GM12878 (cell line): Measurements from ENCODE around the gene HVCN1. TPM values are rescaled to one million over a fixed set of nuclear protein-coding genes. Genes with fewer than 3 reads are reported as not detected.

Experiments used
- ATAC-seq: fragments of 200-7000 bp; cut with Tn5 transposase; 3 replicates; pipeline ENCODE4 v1.9.1; 2020; ENCODE audit warnings: mild to moderate bottlenecking, moderate library complexity
- BruUV-seq: library from RNA; stranded (reverse); fragments of 400-500 nt; replicated peaks from 2 replicates; lab custom pipeline; 2021; lab: Mats Ljungman, UMichigan
- CTCF ChIA-PET: fragments of 300-600 bp; sonication (Branson Sonifier 250); formaldehyde crosslinking; extraction: SDS; loops from one replicate; lab custom pipeline; 2021; ENCODE audit warnings: inconsistent platforms; lab: Yijun Ruan, JAX
- POLR2A ChIA-PET: fragments of 350-600 bp; formaldehyde crosslinking; extraction: SDS; loops from one replicate; lab custom pipeline; 2021; ENCODE audit warnings: inconsistent platforms; lab: Charles Lee
- RAD21 ChIA-PET: fragments of 300-600 bp; sonication (Branson Sonifier 250); formaldehyde crosslinking; loops from one replicate; lab custom pipeline; 2023; ENCODE audit warnings: antibody characterized with exemption; ENCODE audit not compliant: unreplicated experiment; lab: Charles Lee
- SMC1A ChIA-PET: fragments of 300-600 bp; sonication (Branson Sonifier 250); formaldehyde crosslinking; loops from one replicate; lab custom pipeline; 2023; ENCODE audit not compliant: unreplicated experiment, uncharacterized antibody; lab: Charles Lee
- DNase-seq: peaks from one replicate; pipeline ENCODE4 v3.0.0-alpha.2; 2011; ENCODE audit warnings: low read depth, low spot score
- FAIRE-seq: peaks from 3 replicates; lab custom pipeline; 2011; peaks lifted over from hg19 to GRCh38; lab: Jason Lieb, UNC
- H2AFZ ChIP-seq: 2 replicates; pipeline ENCODE4 v1.6.0; 2011; ENCODE audit warnings: low read depth, low read length, control low read depth; ENCODE audit not compliant: control insufficient read depth
- H3K27ac ChIP-seq: 2 replicates; pipeline ENCODE4 v1.5.1; 2011; ENCODE audit warnings: control low read depth; ENCODE audit not compliant: control insufficient read depth, insufficient read depth
- H3K27me3 ChIP-seq, 2 experiments: replicated peaks in 1 of 2; 2 replicates each; pipeline versions ENCODE4 v1.6.0 to v1.6.1; 2011; ENCODE audit warnings: low read length in 1 of 2; ENCODE audit not compliant: control insufficient read depth in 2 of 2, insufficient read depth in 2 of 2
- H3K36me3 ChIP-seq, 2 experiments: 2 replicates each; pipeline ENCODE4 v1.5.1; 2011; ENCODE audit warnings: low read length in 1 of 2; ENCODE audit not compliant: control insufficient read depth in 2 of 2, insufficient read depth in 2 of 2
- H3K4me1 ChIP-seq: 2 replicates; pipeline ENCODE4 v1.6.1; 2011; ENCODE audit warnings: mild to moderate bottlenecking, low read length, moderate library complexity, mixed read lengths; ENCODE audit not compliant: control insufficient read depth, insufficient read depth
- H3K4me2 ChIP-seq: 2 replicates; pipeline ENCODE4 v1.6.0; 2011; ENCODE audit warnings: control low read depth; ENCODE audit not compliant: control insufficient read depth, insufficient read depth
- H3K4me3 ChIP-seq: fragments of 200-600 bp; sonication (generic); 2 replicates; pipeline ENCODE4 v1.5.1; 2016
- H3K79me2 ChIP-seq: 2 replicates; pipeline ENCODE4 v1.6.0; 2011; ENCODE audit warnings: low read length; ENCODE audit not compliant: control insufficient read depth, insufficient read depth
- H3K9ac ChIP-seq: 2 replicates; pipeline ENCODE4 v1.8.0; 2011; ENCODE audit warnings: low read length, control low read depth, mixed read lengths; ENCODE audit not compliant: control insufficient read depth, insufficient read depth
- H3K9me3 ChIP-seq: replicated peaks from 3 replicates; pipeline ENCODE4 v1.5.1; 2011; ENCODE audit warnings: mild to moderate bottlenecking, low read length; ENCODE audit not compliant: control insufficient read depth, insufficient read depth
- H4K20me1 ChIP-seq: 2 replicates; pipeline ENCODE4 v1.6.0; 2011; ENCODE audit not compliant: control insufficient read depth, insufficient read depth
- CHD1 ChIP-seq: IDR thresholded peaks from 2 replicates; pipeline ENCODE4 v1.6.1; 2012; ENCODE audit warnings: low read depth, low read length, improper control_type of control experiment
- ESRRA ChIP-seq: IDR thresholded peaks from 2 replicates; pipeline ENCODE4 v1.6.1; 2012; ENCODE audit warnings: mild to moderate bottlenecking, low read length, improper control_type of control experiment
- WGBS: methylation state at CpG from one replicate; pipeline ENCODE4 v1.1.6; 2016; ENCODE audit warnings: low lambda C conversion rate; ENCODE audit not compliant: insufficient replicate concordance, insufficient coverage; ENCODE audit errors: missing lambda C conversion rate; 5-methylcytosine and 5-hydroxymethylcytosine counted together
- in situ Hi-C: fragments of 300-500 bp; cut with MboI; formaldehyde crosslinking; loops from 9 replicates; pipeline ENCODE4 v1.14.3; 2018; ENCODE audit warnings: mixed read lengths
- intact Hi-C: fragments of 100-400 bp; cut with micrococcal nuclease; formaldehyde crosslinking; loops from one replicate; pipeline ENCODE4 v1.14.2; 2022; ENCODE audit not compliant: unreplicated experiment
- polyA plus RNA-seq, 11 experiments: library from polyadenylated mRNA; depleted of rRNA in 4 of 11; unstranded in 6 of 11; stranded (reverse) in 5 of 11; fragments of >200 nt; fragmentation: Nextera tagmentation in 4 of 11; fragmentation: Illumina TruSeq in 1 of 11; extraction: Ambion mirVana in 4 of 11; extraction: Trizol in 1 of 11; gene quantifications; 1 replicate in 1 of 11; 2 replicates in 10 of 11; pipeline versions ENCODE4 v1.2.1 to v1.2.3, GENCODE V29; 2011 to 2016; ENCODE audit warnings: inconsistent platforms in 2 of 11, missing spikeins in 2 of 11, low read depth in 1 of 11
- total RNA-seq, 4 experiments: library from RNA; depleted of rRNA in 3 of 4; stranded (reverse); fragments of >200 nt in 3 of 4; fragmentation: Illumina TruSeq in 1 of 4; extraction: Trizol in 1 of 4; gene quantifications; 2 replicates each; pipeline versions ENCODE4 v1.2.1 to v1.2.3, GENCODE V29; 2013 to 2021
- TF ChIP-seq, protein P1 (sequence below): fragments of 150-350 bp; IDR thresholded peaks from 2 replicates; pipeline ENCODE4 v1.6.1; 2014; ENCODE audit warnings: mild to moderate bottlenecking, low read depth, low read length

Gene HVCN1
- total and polyA plus RNA-seq, 10 of the 15 experiments (the other 5 are each of a cell fraction or from before 2014, with no cell fraction given), result 27.8 to 181 (median 103) TPM

- no peaks in the 10 kb centered on the region for H3K9me3 ChIP-seq
- CTCF ChIA-PET, result interaction anchor here (1.1 to 1.9 kb wide), 3 partner anchors 10 to 19 kb away, joined by 3 to 10 read pairs (median 3); no protein-coding TSS in a partner anchor
- no peak overlapping the region for H3K4me3 ChIP-seq
- H3K27me3 ChIP-seq, result no peaks in the 10 kb centered on the region
- WGBS, result 38% methylated on average over 3 of the region's 3 CpGs
- POLR2A ChIA-PET, result interaction anchor here (0.6 to 3.4 kb wide), 7 partner anchors 11 to 53 kb away, joined by 3 to 11 read pairs (median 4); no protein-coding TSS in a partner anchor
- intact Hi-C loops, result no loop called here
- BruUV-seq, result no TSS peak
- in situ Hi-C loops, result no loop called here
- no peaks in the 10 kb centered on the region; the same call in 1 of the 2 replicates for H3K79me2 ChIP-seq
- DNase-seq, result no peak
- H4K20me1 ChIP-seq, result no peaks in the 10 kb centered on the region
- no peak overlapping the region for H2AFZ ChIP-seq
- H3K36me3 ChIP-seq, result no peaks in the 10 kb centered on the region
- peak; percentile 35 for ATAC-seq
- FAIRE-seq, result no peak
- TF ChIP-seq, protein P1, sequence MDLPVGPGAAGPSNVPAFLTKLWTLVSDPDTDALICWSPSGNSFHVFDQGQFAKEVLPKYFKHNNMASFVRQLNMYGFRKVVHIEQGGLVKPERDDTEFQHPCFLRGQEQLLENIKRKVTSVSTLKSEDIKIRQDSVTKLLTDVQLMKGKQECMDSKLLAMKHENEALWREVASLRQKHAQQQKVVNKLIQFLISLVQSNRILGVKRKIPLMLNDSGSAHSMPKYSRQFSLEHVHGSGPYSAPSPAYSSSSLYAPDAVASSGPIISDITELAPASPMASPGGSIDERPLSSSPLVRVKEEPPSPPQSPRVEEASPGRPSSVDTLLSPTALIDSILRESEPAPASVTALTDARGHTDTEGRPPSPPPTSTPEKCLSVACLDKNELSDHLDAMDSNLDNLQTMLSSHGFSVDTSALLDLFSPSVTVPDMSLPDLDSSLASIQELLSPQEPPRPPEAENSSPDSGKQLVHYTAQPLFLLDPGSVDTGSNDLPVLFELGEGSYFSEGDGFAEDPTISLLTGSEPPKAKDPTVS, result no peak
- TF ChIP-seq CHD1 (no peak), ESRRA (no peak)
- H3K4me1 ChIP-seq, result peaks cover 77% of the 10 kb centered on the region
- H3K9ac ChIP-seq, result no peak overlapping the region
- SMC1A ChIA-PET, result interaction anchor here (0.6 to 11.3 kb wide), 8 partner anchors 9 to 106 kb away, joined by 3 to 70 read pairs (median 4); no protein-coding TSS in a partner anchor
- RAD21 ChIA-PET, result interaction anchor here (0.6 to 1.3 kb wide), 8 partner anchors 10 to 34 kb away, joined by 3 to 5 read pairs (median 3); no protein-coding TSS in a partner anchor
- H3K4me2 ChIP-seq, result no peak overlapping the region
- H3K27ac ChIP-seq, result no peak overlapping the region
Observed at GRCh38 chr12:110637869-110638441, 51.0 kb downstream of the HVCN1 start.
